Measurements from ENCODE around the gene RGS3.

GRCh38 chr9:113520109-113520642 lies 56.6 kb downstream of the RGS3 start:
- TF ChIP-seq CTCF (IDR thresholded peaks at IDR 0.05) (no peak), POLR2A (IDR thresholded peaks at IDR 0.05) (no peak)
